ENCODE data around the gene FRMD3.

Gene FRMD3

DNA sequence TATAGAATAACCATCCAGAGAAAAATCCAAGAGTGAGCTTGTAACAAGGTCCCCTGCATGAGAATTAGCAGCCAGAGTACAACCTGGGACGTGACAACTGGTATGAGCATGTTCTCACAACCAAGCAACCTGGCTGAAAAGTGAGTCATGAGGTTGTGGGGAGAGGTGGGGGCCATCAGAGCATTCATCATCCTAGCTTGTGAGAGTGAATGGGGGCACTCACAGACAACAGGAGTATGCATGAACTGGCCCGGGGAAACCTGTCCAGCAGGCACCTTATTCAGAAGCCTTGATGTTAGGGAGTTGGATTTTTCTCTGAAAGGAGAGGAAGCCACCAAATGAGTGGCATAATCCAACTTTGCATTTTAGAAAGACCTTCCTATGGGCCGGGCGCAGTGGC, 113.0 kb downstream of the FRMD3 start:
- TF ChIP-seq, protein P1, sequence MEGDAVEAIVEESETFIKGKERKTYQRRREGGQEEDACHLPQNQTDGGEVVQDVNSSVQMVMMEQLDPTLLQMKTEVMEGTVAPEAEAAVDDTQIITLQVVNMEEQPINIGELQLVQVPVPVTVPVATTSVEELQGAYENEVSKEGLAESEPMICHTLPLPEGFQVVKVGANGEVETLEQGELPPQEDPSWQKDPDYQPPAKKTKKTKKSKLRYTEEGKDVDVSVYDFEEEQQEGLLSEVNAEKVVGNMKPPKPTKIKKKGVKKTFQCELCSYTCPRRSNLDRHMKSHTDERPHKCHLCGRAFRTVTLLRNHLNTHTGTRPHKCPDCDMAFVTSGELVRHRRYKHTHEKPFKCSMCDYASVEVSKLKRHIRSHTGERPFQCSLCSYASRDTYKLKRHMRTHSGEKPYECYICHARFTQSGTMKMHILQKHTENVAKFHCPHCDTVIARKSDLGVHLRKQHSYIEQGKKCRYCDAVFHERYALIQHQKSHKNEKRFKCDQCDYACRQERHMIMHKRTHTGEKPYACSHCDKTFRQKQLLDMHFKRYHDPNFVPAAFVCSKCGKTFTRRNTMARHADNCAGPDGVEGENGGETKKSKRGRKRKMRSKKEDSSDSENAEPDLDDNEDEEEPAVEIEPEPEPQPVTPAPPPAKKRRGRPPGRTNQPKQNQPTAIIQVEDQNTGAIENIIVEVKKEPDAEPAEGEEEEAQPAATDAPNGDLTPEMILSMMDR (conservative IDR thresholded peaks at IDR 0.05; ENCODE audit: low read length) = no peak
- DNase-seq (ENCODE audit: low read depth) = no peak
- H3K4me3 ChIP-seq (ENCODE audit: low read length) = no peak overlapping the region

DNA sequence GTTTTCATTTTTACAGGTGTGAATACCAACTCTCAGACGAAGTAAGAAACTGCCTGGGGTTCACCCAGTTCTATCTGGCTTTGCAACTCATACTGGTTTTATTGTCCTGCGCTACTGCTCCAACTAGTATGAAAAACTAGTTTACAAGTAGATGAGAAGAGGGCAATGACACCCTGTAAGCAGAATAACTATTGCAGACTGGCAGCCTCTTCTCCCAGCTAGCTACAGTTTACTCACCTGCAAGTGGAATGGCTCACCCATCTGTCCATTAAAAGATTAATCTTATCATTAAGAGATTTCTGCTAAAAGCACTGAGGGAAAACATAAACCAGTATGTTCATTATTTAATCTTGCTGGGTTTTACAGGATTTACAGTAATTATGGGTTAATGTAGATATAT, 113.4 kb downstream of the FRMD3 start:
- no peak overlapping the region for H3K4me3 ChIP-seq (ENCODE audit: low read length)
- TF ChIP-seq, protein P1 (conservative IDR thresholded peaks at IDR 0.05; ENCODE audit: low read length) = no peak
- no peak for DNase-seq (ENCODE audit: low read depth)

DNA sequence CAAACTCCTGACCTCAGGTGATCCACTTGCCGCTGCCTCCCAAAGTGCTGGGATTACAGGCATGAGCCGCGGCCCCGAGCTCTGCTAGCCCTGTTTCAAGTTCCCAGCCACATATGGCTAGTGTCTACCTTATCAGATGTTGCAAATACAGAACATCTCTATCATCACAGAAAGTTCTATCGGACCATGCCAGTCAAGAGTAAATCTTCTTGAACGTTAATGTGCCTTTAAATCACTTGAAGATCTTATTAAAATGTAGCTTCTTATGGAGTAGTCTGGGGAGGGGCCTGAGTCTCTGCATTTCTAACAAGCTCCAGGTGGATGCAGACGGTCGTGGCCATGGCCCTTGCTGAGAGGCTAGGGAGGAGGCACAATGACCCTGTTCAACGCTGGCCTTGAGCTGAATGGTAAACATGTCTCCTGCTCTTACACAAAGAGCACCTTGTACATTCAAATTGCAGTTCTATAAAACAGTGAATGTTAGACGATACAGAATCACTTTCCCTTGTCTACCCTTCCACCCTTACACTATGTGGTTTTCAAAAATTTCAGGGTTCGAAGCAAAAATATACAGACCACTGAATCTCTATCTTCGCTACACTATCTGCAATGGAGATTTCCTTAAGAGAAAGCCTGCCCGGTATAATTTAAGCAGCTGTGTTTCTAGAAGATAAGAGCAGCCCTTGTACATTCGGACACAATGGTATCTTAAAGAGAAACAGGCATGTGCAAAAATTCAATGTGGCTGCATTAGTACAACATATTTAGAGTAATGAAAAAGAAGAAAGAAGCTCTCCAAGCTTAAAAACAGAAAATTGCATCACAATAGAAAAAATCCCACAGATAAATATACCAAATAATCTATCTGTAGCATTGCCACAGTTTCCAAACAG, 114.1 kb downstream of the FRMD3 start:
- no peak overlapping the region for H3K4me3 ChIP-seq (ENCODE audit: low read length)
- TF ChIP-seq, protein P1 (conservative IDR thresholded peaks at IDR 0.05; ENCODE audit: low read length) = no peak
- DNase-seq (ENCODE audit: low read depth) = no peak

DNA sequence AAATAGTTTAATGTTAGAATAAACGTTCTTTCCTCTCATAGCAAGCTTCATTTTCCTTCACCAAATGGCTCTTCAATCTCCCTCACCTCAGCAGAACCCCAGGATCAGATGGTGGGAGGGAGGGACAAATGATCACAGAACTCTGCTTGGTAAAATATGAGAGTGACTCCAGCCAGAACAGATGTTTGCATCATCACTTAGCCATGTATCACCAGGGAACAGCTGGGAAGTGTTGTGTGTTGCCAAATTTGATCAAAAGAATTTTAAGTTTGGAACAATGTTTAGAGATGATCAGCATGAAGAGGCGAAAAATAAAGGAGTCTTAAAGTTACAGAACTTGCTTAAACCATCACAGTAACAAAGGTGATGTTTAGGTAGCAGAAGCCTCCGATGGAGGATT, 115.7 kb downstream of the FRMD3 start:
- TF ChIP-seq, protein P1 (conservative IDR thresholded peaks at IDR 0.05; ENCODE audit: low read length) = no peak
- no peak overlapping the region for H3K4me3 ChIP-seq (ENCODE audit: low read length)
- peak; percentile 76 for DNase-seq (ENCODE audit: low read depth)

DNA sequence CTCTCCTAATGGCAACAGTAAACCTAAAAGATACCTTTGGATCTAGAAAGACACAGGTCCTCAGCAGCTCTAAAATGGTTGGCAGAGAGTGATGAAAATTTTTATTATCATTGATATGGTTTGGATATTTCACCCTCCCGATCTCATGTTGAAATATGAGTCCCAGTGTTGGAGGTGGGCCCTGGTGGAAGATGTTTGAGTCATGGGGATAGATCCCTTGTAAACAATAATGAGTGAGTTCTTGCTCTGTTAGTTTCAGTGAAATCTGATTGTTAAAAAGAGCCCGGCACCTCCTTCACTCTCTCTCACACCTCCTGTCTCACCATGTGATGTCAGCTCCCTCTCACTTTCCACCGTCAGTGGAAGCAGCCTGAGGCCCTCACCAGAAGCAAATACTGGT, 117.7 kb downstream of the FRMD3 start:
- TF ChIP-seq, protein P1 (conservative IDR thresholded peaks at IDR 0.05; ENCODE audit: low read length) = no peak

DNA sequence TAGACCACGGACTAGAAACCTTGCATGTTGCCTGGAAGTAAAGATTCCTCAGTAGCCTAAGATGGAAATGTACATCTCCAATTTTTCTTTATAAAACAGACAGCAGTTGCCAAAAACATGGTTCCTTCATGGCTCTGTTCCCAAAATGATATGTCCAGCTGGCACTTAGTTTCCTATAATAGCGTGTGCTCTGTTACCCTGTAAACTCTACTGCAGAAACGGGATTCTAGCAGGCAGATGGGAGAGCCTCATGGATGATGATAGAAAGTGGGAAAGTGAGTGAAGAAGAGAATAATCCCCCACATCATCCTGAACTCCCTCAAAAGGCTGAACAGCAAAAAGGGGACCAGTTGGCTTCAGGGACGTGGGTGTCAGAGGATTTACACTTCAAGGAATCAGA, 118.2 kb downstream of the FRMD3 start:
- H3K4me3 ChIP-seq (ENCODE audit: low read length) = no peak overlapping the region
- TF ChIP-seq, protein P1 (conservative IDR thresholded peaks at IDR 0.05; ENCODE audit: low read length) = no peak
- DNase-seq (ENCODE audit: low read depth) = no peak

More for the DNA sequence above, 117.7 kb downstream of the FRMD3 start:
- H3K4me3 ChIP-seq (ENCODE audit: low read length) = no peak overlapping the region
- DNase-seq (ENCODE audit: low read depth) = no peak

DNA sequence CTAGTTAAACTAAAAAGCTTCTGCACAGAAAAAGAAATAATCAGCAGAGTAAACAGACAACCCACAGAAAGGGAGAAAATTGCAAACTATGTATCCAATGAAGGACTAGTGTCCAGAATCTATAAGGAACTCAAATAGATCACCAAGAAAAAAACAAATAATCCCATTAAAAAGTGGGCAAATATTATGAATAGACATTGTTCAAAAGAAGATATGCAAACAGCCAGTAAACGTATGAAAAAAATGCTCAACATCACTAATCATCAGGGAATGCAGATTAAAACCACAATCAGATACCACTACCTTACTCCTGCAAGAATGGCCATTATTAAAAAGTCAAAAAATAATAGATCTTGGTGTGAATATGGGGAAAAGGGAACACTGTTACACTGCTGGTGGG, 119.9 kb downstream of the FRMD3 start:
- DNase-seq (ENCODE audit: low read depth) = no peak
- H3K4me3 ChIP-seq (ENCODE audit: low read length) = no peak overlapping the region
- TF ChIP-seq, protein P1 (conservative IDR thresholded peaks at IDR 0.05; ENCODE audit: low read length) = no peak
